HepG2 (cell line): Measurements from ENCODE around the gene VASN. TPM values are rescaled to one million over a fixed set of nuclear protein-coding genes. Genes with fewer than 3 reads are reported as not detected.

Source experiments
- ATAC-seq: fragments of 200-7000 bp; cut with Tn5 transposase; 3 replicates; pipeline ENCODE4 v1.9.1; 2020; ENCODE audit warnings: mild to moderate bottlenecking, moderate library complexity
- BruUV-seq: library from RNA; stranded (reverse); fragments of 400-500 nt; replicated peaks from 2 replicates; lab custom pipeline; 2021; lab: Mats Ljungman, UMichigan
- CTCF ChIA-PET: fragments of 300-600 bp; formaldehyde crosslinking; extraction: SDS; loops from one replicate; lab custom pipeline; 2021; ENCODE audit warnings: low total read pairs, inconsistent platforms, low intra/inter-chr PET ratio; lab: Yijun Ruan, JAX
- POLR2A ChIA-PET: fragments of 350-600 bp; sonication (Branson Sonifier 250); formaldehyde crosslinking; loops from one replicate; lab custom pipeline; 2020; ENCODE audit warnings: antibody characterized with exemption, inconsistent platforms; lab: Yijun Ruan, JAX
- DNase-seq: peaks from one replicate; pipeline ENCODE4 v3.0.0-alpha.2; 2015; ENCODE audit warnings: low spot score
- FAIRE-seq: peaks from 3 replicates; lab custom pipeline; 2011; peaks lifted over from hg19 to GRCh38; lab: Jason Lieb, UNC
- H2AFZ ChIP-seq: one replicate; pipeline ENCODE4 v1.6.1; 2011; ENCODE audit warnings: low read length, inconsistent platforms
- H3K27ac ChIP-seq: fragments of 300-600 bp; 3 replicates; pipeline ENCODE4 v1.8.0; 2011; ENCODE audit warnings: mixed run types, mild to moderate bottlenecking, mixed read lengths, low read length, inconsistent platforms; ENCODE audit not compliant: insufficient read depth; ENCODE audit errors: extremely low read length
- H3K27me3 ChIP-seq, 2 experiments: fragments of 200-600 bp in 1 of 2; 2 replicates in 1 of 2; 3 replicates in 1 of 2; pipeline versions ENCODE4 v1.6.0 to v1.8.0; 2011; ENCODE audit warnings: low read length in 2 of 2, mild to moderate bottlenecking in 2 of 2, moderate library complexity in 2 of 2, inconsistent platforms in 1 of 2; ENCODE audit not compliant: insufficient read depth in 2 of 2, control insufficient read depth in 1 of 2
- H3K36me3 ChIP-seq, 2 experiments: fragments of 200-600 bp in 1 of 2; replicated peaks in 1 of 2; 2 replicates in 1 of 2; 3 replicates in 1 of 2; pipeline versions ENCODE4 v1.5.1 to v1.8.0; 2011; ENCODE audit warnings: low read length in 2 of 2, inconsistent platforms in 1 of 2; ENCODE audit not compliant: insufficient read depth in 2 of 2, control insufficient read depth in 1 of 2
- H3K4me1 ChIP-seq: 2 replicates; pipeline ENCODE4 v1.5.1; 2012; ENCODE audit warnings: low read length, inconsistent platforms; ENCODE audit not compliant: insufficient read depth
- H3K4me2 ChIP-seq: 2 replicates; pipeline ENCODE4 v1.6.0; 2011; ENCODE audit warnings: low read depth, low read length, inconsistent platforms
- H3K4me3 ChIP-seq, 3 experiments: fragments of 200-600 bp in 1 of 3; sonication (generic), shearing (Covaris generic) in 1 of 3; replicated peaks in 1 of 3; 2 replicates each; pipeline ENCODE4 v1.5.1; 2011 to 2016; ENCODE audit warnings: low read length in 3 of 3, inconsistent platforms in 2 of 3, low read depth in 2 of 3, mild to moderate bottlenecking in 2 of 3, control low read depth in 1 of 3, mixed read lengths in 1 of 3; ENCODE audit not compliant: insufficient read depth in 1 of 3
- H3K79me2 ChIP-seq: one replicate; pipeline ENCODE4 v1.6.1; 2011; ENCODE audit warnings: low read length, inconsistent platforms; ENCODE audit not compliant: insufficient read depth
- H3K9ac ChIP-seq: 2 replicates; pipeline ENCODE4 v1.6.0; 2011; ENCODE audit warnings: mild to moderate bottlenecking, low read depth, low read length, inconsistent platforms; ENCODE audit not compliant: insufficient read depth
- H3K9me3 ChIP-seq: 2 replicates; pipeline ENCODE4 v1.5.1; 2012; ENCODE audit warnings: mild to moderate bottlenecking, low read length
- H4K20me1 ChIP-seq: 2 replicates; pipeline ENCODE4 v1.6.0; 2011; ENCODE audit warnings: inconsistent platforms, mild to moderate bottlenecking, low read length, moderate library complexity; ENCODE audit not compliant: insufficient read depth
- CCDC6 ChIP-seq: sonication (generic); formaldehyde crosslinking; IDR thresholded peaks from 2 replicates; pipeline ENCODE4 v1.8.1; 2022; ENCODE audit warnings: mild to moderate bottlenecking, missing genetic modification reagents, moderate library complexity
- ELF1 ChIP-seq: sonication (generic); formaldehyde crosslinking; IDR thresholded peaks from 2 replicates; pipeline ENCODE4 v1.4.0; 2020; ENCODE audit warnings: missing genetic modification reagents
- HES4 ChIP-seq: sonication (generic); formaldehyde crosslinking; IDR thresholded peaks from 2 replicates; pipeline ENCODE4 v1.9.0; 2021; ENCODE audit warnings: mild to moderate bottlenecking, missing genetic modification reagents, borderline replicate concordance
- MTA3 ChIP-seq: sonication (generic); formaldehyde crosslinking; IDR thresholded peaks from 2 replicates; pipeline ENCODE4 v1.4.0; 2020; ENCODE audit warnings: missing genetic modification reagents
- RBFOX2 ChIP-seq: fragments of 200-400 bp; formaldehyde crosslinking; IDR thresholded peaks from 2 replicates; pipeline ENCODE4 v1.6.1; 2017; ENCODE audit warnings: low read depth, mild to moderate bottlenecking, low read length
- TCF12 ChIP-seq, 2 experiments: fragments of 450-650 bp in 1 of 2; sonication (generic) in 1 of 2; formaldehyde crosslinking in 1 of 2; IDR thresholded peaks; 2 replicates each; pipeline versions ENCODE4 v1.6.1 to v1.8.0; 2017 to 2022; ENCODE audit warnings: antibody characterized with exemption in 1 of 2, mild to moderate bottlenecking in 1 of 2, missing genetic modification reagents in 1 of 2, moderate library complexity in 1 of 2
- ZNF205 ChIP-seq: IDR thresholded peaks from 2 replicates; pipeline ENCODE4 v1.6.1; 2018; ENCODE audit warnings: missing biosample characterization, missing genetic modification reagents
- ZNF333 ChIP-seq: sonication (generic); formaldehyde crosslinking; IDR thresholded peaks from 2 replicates; pipeline ENCODE4 v1.4.0; 2020; ENCODE audit warnings: mild to moderate bottlenecking, missing genetic modification reagents, borderline replicate concordance
- ZNF569 ChIP-seq: sonication (generic); formaldehyde crosslinking; IDR thresholded peaks from 2 replicates; pipeline ENCODE4 v1.5.0; 2020; ENCODE audit warnings: mild to moderate bottlenecking, missing genetic modification reagents, moderate library complexity, borderline replicate concordance
- ZNF790 ChIP-seq: sonication (generic); formaldehyde crosslinking; IDR thresholded peaks from 2 replicates; pipeline ENCODE4 v1.8.0; 2022; ENCODE audit warnings: missing genetic modification reagents, mild to moderate bottlenecking, borderline replicate concordance
- ZNF83 ChIP-seq: sonication (generic); formaldehyde crosslinking; IDR thresholded peaks from 2 replicates; pipeline ENCODE4 v1.4.0; 2020; ENCODE audit warnings: missing genetic modification reagents, mild to moderate bottlenecking, borderline replicate concordance
- WGBS: methylation state at CpG from one replicate; pipeline ENCODE4 v1.1.6; 2017; ENCODE audit warnings: low lambda C conversion rate; 5-methylcytosine and 5-hydroxymethylcytosine counted together
- in situ Hi-C: cut with HindIII; loops from 2 replicates; pipeline ENCODE4 v1.10.0; 2017; ENCODE audit warnings: low pct_unique_long_range_greater_than_20kb; ENCODE audit not compliant: extremely low pct_ligation_motif_present
- intact Hi-C: fragments of 100-400 bp; cut with micrococcal nuclease; formaldehyde crosslinking; loops from one replicate; pipeline ENCODE4 v1.10.0; 2022; ENCODE audit not compliant: unreplicated experiment
- polyA plus RNA-seq, 8 experiments: library from polyadenylated mRNA; depleted of rRNA in 3 of 8; stranded (reverse) in 7 of 8; unstranded in 1 of 8; fragments of >200 nt; fragmentation: Illumina TruSeq in 4 of 8; extraction: Trizol in 4 of 8; gene quantifications; 2 replicates each; pipeline versions ENCODE4 v1.2.1 to v1.2.3, GENCODE V29; 2011 to 2016; ENCODE audit warnings: low read depth in 4 of 8, missing spikeins in 1 of 8, mixed read lengths in 1 of 8; ENCODE audit not compliant: insufficient read depth in 1 of 8
- total RNA-seq, 5 experiments: library from RNA; depleted of rRNA; stranded (reverse); fragments of >200 nt; fragmentation: Illumina TruSeq; extraction: Trizol; gene quantifications; 2 replicates each; pipeline ENCODE4 v1.2.3, GENCODE V29; 2016; ENCODE audit warnings: low read depth in 1 of 5
- TF ChIP-seq, protein P1 (sequence below): sonication (generic); formaldehyde crosslinking; IDR thresholded peaks from 2 replicates; pipeline ENCODE4 v1.4.0; 2020; ENCODE audit warnings: missing genetic modification reagents, low read depth, mild to moderate bottlenecking, borderline replicate concordance
- TF ChIP-seq, protein P2 (sequence below): sonication (generic); formaldehyde crosslinking; IDR thresholded peaks from 2 replicates; pipeline ENCODE4 v1.8.1; 2023; ENCODE audit warnings: mild to moderate bottlenecking, missing genetic modification reagents, borderline replicate concordance
- TF ChIP-seq, protein P3 (sequence below): sonication (generic); formaldehyde crosslinking; IDR thresholded peaks from 2 replicates; pipeline ENCODE4 v1.4.0; 2020; ENCODE audit warnings: mild to moderate bottlenecking, missing genetic modification reagents
- TF ChIP-seq, protein P4 (sequence below): sonication (generic); formaldehyde crosslinking; IDR thresholded peaks from 2 replicates; pipeline ENCODE4 v1.5.1; 2020; ENCODE audit warnings: missing genetic modification reagents, mild to moderate bottlenecking, borderline replicate concordance
- TF ChIP-seq, protein P5 (sequence below): sonication (generic); formaldehyde crosslinking; IDR thresholded peaks from 2 replicates; pipeline ENCODE4 v1.5.0; 2020; ENCODE audit warnings: missing genetic modification reagents

The VASN gene
- total and polyA plus RNA-seq, 2 of the 13 experiments (the other 11 are each of a cell fraction or from before 2014, with no cell fraction given) = 8.4 to 18.2 TPM

DNA sequence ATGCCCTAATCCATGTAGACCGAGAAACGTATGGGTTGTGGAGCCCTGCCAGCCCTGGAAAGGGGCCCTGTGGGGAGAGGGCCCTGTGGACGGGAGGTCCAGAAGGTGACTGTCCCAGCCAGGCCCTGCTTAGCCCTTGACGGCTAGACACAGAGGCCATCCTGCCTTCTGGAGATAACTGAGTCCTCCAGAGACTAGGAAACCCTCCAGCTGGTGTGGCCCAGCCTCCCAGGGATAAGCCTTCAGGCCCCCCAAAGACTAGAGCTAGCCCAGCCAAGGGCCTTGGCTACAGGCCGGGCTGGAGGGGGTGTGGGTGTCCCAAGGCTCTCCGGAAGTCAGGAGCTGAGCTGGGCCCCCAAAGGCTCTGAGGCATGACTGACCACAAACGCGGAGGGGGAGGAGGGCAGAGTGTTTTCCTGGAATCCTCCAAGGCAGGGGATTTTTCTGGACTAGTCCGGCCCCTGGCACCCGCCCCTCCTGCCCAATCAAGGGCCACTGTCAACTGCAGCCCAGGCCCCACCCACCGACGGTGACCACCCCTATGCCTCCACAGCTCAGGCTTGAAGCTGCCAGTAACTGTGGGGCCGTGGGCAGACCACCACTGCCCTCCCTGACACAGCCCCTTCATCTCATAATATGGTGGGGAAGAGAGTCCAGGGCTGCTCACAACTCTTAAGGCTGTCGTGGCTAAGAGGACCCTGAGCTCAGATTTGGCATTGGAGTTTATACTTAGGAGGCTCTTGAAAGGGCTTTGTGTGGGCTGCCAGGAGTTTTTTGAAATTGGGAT is 885 bp upstream of the VASN start (continued):
- no peak for TF ChIP-seq CCDC6 (CRISPR knock-in tag)
- TF ChIP-seq, protein P1, sequence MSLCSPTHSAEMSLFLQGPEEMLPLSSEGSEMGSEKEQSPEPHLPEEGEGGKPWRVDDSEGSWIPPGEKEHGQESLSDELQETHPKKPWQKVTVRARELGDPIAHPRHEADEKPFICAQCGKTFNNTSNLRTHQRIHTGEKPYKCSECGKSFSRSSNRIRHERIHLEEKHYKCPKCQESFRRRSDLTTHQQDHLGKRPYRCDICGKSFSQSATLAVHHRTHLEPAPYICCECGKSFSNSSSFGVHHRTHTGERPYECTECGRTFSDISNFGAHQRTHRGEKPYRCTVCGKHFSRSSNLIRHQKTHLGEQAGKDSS (CRISPR knock-in tag) = peak; percentile 33; the same call in 1 of the 2 replicates
- TF ChIP-seq, protein P2, sequence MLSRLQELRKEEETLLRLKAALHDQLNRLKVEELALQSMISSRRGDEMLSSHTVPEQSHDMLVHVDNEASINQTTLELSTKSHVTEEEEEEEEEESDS (CRISPR knock-in tag) = no peak

DNA sequence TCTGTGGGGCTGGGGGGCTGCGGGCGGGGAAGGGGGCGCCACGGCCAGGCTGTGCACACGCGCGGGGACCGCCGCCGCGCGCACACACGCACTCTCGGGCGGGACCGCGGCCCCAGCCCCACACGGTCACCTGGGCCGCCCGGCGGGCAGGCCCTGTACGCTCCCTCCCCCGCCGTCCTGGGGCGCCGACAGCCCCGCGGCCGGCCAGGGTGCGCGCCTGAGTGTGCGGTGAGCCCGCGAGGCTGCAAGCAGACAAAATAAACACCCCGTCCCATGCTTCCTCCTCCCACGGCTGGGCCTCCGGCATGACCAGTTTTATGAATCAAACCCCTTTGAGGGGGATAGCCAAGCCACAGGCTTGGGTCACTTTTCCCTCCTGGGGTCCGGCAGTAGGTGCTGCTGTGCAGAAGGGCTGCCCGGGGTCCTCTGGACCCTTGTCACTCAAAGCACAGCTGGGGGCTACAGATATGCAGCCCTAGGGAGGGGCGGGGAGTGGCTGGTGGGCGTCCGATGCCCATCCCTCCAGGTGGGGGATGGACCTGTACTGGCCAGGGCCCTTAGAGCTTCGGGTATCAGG is 441 bp downstream of the VASN start:
- CTCF ChIA-PET = no interaction called here
- intact Hi-C loops = loop anchor here (2.0 kb wide), 1 partner anchor 13 kb away; no protein-coding TSS in a partner anchor
- Histone ChIP-seq H3K36me3 (peaks cover 0 to 2% of the 10 kb centered on the region in 2 experiments; a peak in 1 of 5 replicates), H3K9ac (peak overlapping the region; percentile 78), H3K4me3 (peak overlapping the region; percentile 76 to 92 (median 82)), H3K27me3 (no peaks in the 10 kb centered on the region), H3K27ac (peak overlapping the region; percentile 83), H3K4me2 (peak overlapping the region; percentile 86), H3K4me1 (peaks cover 88% of the 10 kb centered on the region), H4K20me1 (peaks cover 28% of the 10 kb centered on the region), H3K79me2 (peaks cover 43% of the 10 kb centered on the region), H3K9me3 (no peaks in the 10 kb centered on the region), H2AFZ (no peak overlapping the region)
- POLR2A ChIA-PET = interaction anchor here (1.3 to 3.5 kb wide), 7 partner anchors 10 to 54 kb away, joined by 6 to 36 read pairs (median 15); partner anchors contain the start of gene PAM16
- in situ Hi-C loops = no loop called here
- TSS peak; percentile 68 for BruUV-seq
- FAIRE-seq = no peak
- no peak for DNase-seq
- 0% methylated on average over 14 of the region's 43 CpGs for WGBS
- ATAC-seq = peak; percentile 1; the same call in 1 of the 3 replicates
- TF ChIP-seq, protein P3, sequence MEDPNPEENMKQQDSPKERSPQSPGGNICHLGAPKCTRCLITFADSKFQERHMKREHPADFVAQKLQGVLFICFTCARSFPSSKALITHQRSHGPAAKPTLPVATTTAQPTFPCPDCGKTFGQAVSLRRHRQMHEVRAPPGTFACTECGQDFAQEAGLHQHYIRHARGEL (CRISPR knock-in tag) = peak; percentile 72; the same call in 1 of the 2 replicates
- TF ChIP-seq ELF1 (no peak), HES4 (CRISPR knock-in tag) (0 out of 2 replicates have a peak, but pooled peaks have one; percentile 8), ZNF569 (CRISPR knock-in tag) (no peak), ZNF333 (CRISPR knock-in tag) (no peak), ZNF83 (0 out of 2 replicates have a peak, but pooled peaks have one; percentile 23), MTA3 (no peak), TCF12 (IDR thresholded peaks at IDR 0.05) (no peak), TCF12 (CRISPR knock-in tag; IDR thresholded peaks at IDR 0.05) (0 out of 2 replicates have a peak, but pooled peaks have one; percentile 13), ZNF790 (CRISPR knock-in tag) (no peak), RBFOX2 (peak; percentile 70), ZNF205 (no peak; the same call in 1 of the 2 replicates)
- TF ChIP-seq, protein P4, sequence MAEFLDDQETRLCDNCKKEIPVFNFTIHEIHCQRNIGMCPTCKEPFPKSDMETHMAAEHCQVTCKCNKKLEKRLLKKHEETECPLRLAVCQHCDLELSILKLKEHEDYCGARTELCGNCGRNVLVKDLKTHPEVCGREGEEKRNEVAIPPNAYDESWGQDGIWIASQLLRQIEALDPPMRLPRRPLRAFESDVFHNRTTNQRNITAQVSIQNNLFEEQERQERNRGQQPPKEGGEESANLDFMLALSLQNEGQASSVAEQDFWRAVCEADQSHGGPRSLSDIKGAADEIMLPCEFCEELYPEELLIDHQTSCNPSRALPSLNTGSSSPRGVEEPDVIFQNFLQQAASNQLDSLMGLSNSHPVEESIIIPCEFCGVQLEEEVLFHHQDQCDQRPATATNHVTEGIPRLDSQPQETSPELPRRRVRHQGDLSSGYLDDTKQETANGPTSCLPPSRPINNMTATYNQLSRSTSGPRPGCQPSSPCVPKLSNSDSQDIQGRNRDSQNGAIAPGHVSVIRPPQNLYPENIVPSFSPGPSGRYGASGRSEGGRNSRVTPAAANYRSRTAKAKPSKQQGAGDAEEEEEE = no peak
- TF ChIP-seq, protein P5, sequence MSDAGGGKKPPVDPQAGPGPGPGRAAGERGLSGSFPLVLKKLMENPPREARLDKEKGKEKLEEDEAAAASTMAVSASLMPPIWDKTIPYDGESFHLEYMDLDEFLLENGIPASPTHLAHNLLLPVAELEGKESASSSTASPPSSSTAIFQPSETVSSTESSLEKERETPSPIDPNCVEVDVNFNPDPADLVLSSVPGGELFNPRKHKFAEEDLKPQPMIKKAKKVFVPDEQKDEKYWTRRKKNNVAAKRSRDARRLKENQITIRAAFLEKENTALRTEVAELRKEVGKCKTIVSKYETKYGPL = 0 out of 2 replicates have a peak, but pooled peaks have one; percentile 3
